ENCODE results near the gene MCM8. TPM values are rescaled to one million over a fixed set of nuclear protein-coding genes. Genes with fewer than 3 reads are reported as not detected.

Gene MCM8
- total and polyA plus RNA-seq, 3 donors from 2014 or later, result 19.9 to 25.4 (median 20.3) TPM

DNA sequence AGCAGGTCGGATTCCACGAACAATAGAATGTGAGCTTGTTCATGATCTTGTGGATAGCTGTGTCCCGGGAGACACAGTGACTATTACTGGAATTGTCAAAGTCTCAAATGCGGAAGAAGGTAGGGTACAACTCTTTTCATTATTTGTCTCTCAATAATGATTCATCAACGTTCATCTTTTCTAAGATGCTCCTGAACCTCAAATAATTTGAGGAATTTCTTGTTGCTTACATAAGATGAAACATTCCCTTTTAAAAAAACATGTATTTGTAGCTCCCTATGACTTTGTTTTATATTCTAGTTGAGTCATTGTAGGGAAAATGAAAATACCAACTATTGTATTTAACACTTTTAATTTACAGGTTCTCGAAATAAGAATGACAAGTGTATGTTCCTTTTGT, 17.0 kb downstream of the MCM8 start:
- Histone ChIP-seq H3K36me3 (ENCODE audit: low read depth, missing control alignments) (no peaks in the 10 kb centered on the region), H3K4me3 (no peak overlapping the region)

GRCh38 chr20:5968462-5968861, 18.0 kb downstream of the MCM8 start:
- Histone ChIP-seq H3K36me3 (ENCODE audit: low read depth, missing control alignments) (no peaks in the 10 kb centered on the region), H3K9me3 (no peaks in the 10 kb centered on the region), H3K27ac (no peak overlapping the region), H3K4me3 (no peak overlapping the region), H3K4me1 (no peaks in the 10 kb centered on the region), H3K27me3 (no peaks in the 10 kb centered on the region)
- intact Hi-C loops (cut with DNase I; ENCODE audit: low total_unique reads), result no loop called here
- 95 to 99% methylated on average over 3 of the region's 3 CpGs for WGBS, 2 donors
- DNase-seq, result no peak
- TF ChIP-seq POLR2A (IDR thresholded peaks at IDR 0.05), result no peak
- TF ChIP-seq, protein P1, sequence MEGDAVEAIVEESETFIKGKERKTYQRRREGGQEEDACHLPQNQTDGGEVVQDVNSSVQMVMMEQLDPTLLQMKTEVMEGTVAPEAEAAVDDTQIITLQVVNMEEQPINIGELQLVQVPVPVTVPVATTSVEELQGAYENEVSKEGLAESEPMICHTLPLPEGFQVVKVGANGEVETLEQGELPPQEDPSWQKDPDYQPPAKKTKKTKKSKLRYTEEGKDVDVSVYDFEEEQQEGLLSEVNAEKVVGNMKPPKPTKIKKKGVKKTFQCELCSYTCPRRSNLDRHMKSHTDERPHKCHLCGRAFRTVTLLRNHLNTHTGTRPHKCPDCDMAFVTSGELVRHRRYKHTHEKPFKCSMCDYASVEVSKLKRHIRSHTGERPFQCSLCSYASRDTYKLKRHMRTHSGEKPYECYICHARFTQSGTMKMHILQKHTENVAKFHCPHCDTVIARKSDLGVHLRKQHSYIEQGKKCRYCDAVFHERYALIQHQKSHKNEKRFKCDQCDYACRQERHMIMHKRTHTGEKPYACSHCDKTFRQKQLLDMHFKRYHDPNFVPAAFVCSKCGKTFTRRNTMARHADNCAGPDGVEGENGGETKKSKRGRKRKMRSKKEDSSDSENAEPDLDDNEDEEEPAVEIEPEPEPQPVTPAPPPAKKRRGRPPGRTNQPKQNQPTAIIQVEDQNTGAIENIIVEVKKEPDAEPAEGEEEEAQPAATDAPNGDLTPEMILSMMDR (IDR thresholded peaks at IDR 0.05), result no peak

More for the DNA sequence above, 17.0 kb downstream of the MCM8 start:
- H3K27me3 ChIP-seq, result no peaks in the 10 kb centered on the region
- H3K9me3 ChIP-seq, result no peaks in the 10 kb centered on the region
- intact Hi-C loops (cut with DNase I; ENCODE audit: low total_unique reads), result no loop called here
- no peaks in the 10 kb centered on the region for H3K4me1 ChIP-seq
- TF ChIP-seq POLR2A (IDR thresholded peaks at IDR 0.05), result no peak
- TF ChIP-seq, protein P1 (IDR thresholded peaks at IDR 0.05), result no peak
- DNase-seq, result no peak
- H3K27ac ChIP-seq, result no peak overlapping the region
- WGBS, 2 donors, result 92 to 97% methylated on average over 6 of the region's 6 CpGs

- DNase-seq, result no peak
- Histone ChIP-seq H3K27ac (no peak overlapping the region), H3K36me3 (ENCODE audit: low read depth, missing control alignments) (no peaks in the 10 kb centered on the region), H3K4me3 (no peak overlapping the region), H3K27me3 (no peaks in the 10 kb centered on the region), H3K9me3 (no peaks in the 10 kb centered on the region), H3K4me1 (no peaks in the 10 kb centered on the region)
- no peak for TF ChIP-seq POLR2A (IDR thresholded peaks at IDR 0.05)
- TF ChIP-seq, protein P1 (IDR thresholded peaks at IDR 0.05), result no peak
- WGBS, 2 donors, result 83 to 88% methylated on average over 9 of the region's 9 CpGs
- intact Hi-C loops (cut with DNase I; ENCODE audit: low total_unique reads), result no loop called here
Observed at GRCh38 chr20:5969348-5969935, 19.0 kb downstream of the MCM8 start.

- DNase-seq, result no peak
- TF ChIP-seq, protein P1 (IDR thresholded peaks at IDR 0.05), result no peak
- no peak for TF ChIP-seq POLR2A (IDR thresholded peaks at IDR 0.05)
- intact Hi-C loops (cut with DNase I; ENCODE audit: low total_unique reads), result no loop called here
- H3K36me3 ChIP-seq (ENCODE audit: low read depth, missing control alignments), result no peaks in the 10 kb centered on the region
- no peaks in the 10 kb centered on the region for H3K9me3 ChIP-seq
- no peak overlapping the region for H3K4me3 ChIP-seq
- no peaks in the 10 kb centered on the region for H3K27me3 ChIP-seq
- H3K27ac ChIP-seq, result no peak overlapping the region
- no peaks in the 10 kb centered on the region for H3K4me1 ChIP-seq
Observed at GRCh38 chr20:5969940-5970339, 19.5 kb downstream of the MCM8 start.

GRCh38 chr20:5970381-5970780, 19.9 kb downstream of the MCM8 start:
- Histone ChIP-seq H3K4me3 (no peak overlapping the region), H3K27ac (no peak overlapping the region), H3K36me3 (ENCODE audit: low read depth, missing control alignments) (no peaks in the 10 kb centered on the region), H3K4me1 (no peaks in the 10 kb centered on the region), H3K27me3 (no peaks in the 10 kb centered on the region), H3K9me3 (no peaks in the 10 kb centered on the region)
- TF ChIP-seq, protein P1 (IDR thresholded peaks at IDR 0.05), result no peak
- TF ChIP-seq POLR2A (IDR thresholded peaks at IDR 0.05), result no peak
- 87 to 97% methylated on average over 2 of the region's 2 CpGs for WGBS, 2 donors
- intact Hi-C loops (cut with DNase I; ENCODE audit: low total_unique reads), result no loop called here
- no peak for DNase-seq
